GM12873 (cell line): Measurements from ENCODE around the gene ARHGAP44.

Experiments
- TF ChIP-seq, protein P1 (sequence below): IDR thresholded peaks from 2 replicates; pipeline ENCODE4 v1.5.1; 2012; ENCODE audit warnings: low read depth, mild to moderate bottlenecking, moderate library complexity, low read length, control low read depth; ENCODE audit not compliant: insufficient read depth; ENCODE audit errors: missing control alignments

The ARHGAP44 gene

DNA sequence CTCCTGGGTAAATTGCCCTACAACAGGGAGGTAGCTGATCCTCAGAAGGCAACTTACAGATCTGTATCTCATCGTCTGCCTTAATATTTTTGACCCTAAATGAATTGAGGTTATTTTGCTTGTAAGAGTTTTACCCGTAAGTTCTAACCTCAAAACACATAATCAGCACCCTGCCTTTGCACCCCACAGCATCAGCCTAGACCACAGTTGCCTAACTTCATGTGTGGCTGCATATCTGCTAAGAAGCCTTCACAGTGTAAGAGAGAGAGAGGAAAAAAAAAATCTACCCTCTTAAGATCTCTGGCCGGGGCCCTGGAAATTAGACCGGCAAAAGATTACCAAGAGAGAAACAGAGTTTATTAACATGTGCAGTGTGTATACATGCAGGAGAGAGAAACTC lies 76.9 kb downstream of the ARHGAP44 start:
- TF ChIP-seq, protein P1, sequence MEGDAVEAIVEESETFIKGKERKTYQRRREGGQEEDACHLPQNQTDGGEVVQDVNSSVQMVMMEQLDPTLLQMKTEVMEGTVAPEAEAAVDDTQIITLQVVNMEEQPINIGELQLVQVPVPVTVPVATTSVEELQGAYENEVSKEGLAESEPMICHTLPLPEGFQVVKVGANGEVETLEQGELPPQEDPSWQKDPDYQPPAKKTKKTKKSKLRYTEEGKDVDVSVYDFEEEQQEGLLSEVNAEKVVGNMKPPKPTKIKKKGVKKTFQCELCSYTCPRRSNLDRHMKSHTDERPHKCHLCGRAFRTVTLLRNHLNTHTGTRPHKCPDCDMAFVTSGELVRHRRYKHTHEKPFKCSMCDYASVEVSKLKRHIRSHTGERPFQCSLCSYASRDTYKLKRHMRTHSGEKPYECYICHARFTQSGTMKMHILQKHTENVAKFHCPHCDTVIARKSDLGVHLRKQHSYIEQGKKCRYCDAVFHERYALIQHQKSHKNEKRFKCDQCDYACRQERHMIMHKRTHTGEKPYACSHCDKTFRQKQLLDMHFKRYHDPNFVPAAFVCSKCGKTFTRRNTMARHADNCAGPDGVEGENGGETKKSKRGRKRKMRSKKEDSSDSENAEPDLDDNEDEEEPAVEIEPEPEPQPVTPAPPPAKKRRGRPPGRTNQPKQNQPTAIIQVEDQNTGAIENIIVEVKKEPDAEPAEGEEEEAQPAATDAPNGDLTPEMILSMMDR: no peak

DNA sequence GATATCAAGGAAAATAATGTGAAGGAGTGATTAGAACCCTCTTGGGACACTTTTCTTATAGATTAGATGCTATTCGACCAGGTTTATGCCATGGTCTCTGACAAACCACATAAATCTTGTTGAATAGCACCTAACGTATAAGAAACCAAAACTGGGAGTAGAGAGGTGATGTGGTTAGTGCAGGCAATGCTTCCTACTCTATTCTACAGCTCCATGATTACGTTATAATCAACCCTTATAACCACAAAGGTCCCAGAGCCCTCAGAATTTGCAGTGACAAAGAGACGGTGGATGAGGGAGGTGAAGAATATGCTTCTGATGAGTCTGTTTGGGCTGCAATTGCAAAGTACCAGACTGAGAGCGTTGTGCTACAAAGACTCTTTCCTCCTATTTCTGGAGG lies 78.4 kb downstream of the ARHGAP44 start:
- TF ChIP-seq, protein P1: no peak

DNA sequence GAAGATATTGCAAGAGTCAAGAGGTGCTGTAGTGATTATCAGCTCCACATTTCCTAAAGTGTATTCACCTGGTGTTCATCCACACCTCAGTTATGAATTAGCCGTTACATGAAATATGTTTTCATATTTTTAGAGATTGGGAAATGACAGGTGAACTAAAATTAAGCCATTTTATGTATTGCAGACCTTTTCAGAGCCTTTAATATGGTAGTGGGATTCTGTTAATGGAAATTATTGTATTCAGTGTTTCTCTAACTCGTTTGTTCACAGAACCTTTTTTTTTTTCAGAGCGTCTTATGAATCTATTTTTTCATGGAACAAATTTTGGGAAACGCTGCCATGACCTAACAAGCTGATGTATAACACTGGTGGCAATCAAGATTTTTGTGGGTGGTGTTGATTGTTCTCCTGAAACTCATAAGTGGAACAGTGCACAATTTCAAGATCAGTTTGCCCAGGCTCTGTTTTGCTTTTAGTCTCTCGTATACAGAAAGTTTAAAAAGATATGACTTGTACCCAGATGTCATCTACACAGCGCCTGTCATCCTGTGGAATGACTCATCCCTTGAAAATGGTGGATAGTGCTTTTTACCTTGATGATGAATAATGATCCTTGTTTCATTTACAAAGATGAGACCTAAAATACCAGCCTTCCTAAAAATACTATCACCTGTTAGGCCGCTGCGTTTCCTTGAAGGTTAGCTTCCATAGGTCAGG lies 88.8 kb downstream of the ARHGAP44 start:
- TF ChIP-seq, protein P1: no peak

DNA sequence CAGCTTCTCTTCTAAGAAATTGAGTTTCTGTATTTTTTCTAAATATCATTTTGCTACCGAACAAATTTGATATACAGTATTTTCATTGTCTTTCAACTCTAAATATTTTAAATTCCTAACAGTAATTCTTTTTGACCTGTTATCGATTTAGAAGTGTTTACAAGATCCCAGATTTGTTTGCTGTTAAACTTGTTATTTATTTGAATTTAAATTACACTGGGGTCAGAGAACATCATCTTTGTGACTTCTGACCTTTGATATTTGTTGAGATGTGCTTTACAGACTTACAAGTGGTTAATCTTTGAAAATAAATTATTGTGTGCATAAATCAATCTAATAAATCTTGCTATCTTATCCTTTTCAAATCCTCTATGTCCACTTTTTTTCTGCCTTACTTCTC lies 94.2 kb downstream of the ARHGAP44 start:
- TF ChIP-seq, protein P1: no peak

DNA sequence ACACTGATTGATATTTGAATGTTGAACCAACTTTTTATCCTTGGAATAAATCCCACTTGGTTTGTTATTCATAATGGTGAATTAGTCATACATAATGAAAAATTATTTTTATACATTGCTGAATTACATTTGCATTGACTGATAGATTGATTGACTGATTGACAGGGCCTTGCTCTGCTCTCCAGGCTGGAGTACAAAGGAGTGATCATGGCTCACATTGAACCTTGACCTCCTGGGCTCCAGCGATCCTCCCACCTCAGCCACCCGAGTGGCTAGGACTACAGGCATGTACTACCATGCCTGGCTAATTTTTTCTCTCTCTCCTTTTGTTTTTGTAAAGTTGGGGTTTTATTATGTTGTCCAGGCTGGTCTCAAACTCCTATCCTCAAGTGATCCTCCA lies 97.8 kb downstream of the ARHGAP44 start:
- TF ChIP-seq, protein P1: no peak

DNA sequence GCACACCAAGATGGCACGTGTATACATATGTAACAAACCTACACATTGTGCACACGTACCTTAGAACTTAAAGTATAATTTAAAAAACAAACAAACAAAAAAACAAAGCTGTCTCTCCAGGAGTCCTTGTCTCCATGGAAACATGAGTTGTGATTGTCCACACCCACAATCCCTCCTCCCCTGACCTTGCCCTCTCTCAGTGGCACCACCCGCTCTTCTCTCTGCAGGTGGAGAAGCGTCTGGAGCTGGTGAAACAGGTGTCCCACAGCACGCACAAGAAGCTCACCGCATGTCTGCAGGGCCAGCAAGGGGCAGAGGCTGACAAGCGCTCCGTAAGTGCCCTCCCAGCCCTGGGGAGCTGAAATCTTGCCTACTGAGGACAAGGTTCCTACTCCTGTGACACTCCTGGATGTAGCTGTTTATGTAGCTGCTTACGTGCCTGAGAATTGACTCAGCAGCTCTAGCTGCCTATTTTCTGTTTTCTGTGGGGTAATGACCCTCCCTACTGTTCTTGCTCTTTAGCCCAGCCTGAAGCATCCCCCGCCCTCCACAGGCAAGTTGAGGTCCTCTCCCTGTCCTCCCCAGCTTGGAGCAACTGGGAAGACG lies 107.0 kb downstream of the ARHGAP44 start:
- TF ChIP-seq, protein P1: no peak

DNA sequence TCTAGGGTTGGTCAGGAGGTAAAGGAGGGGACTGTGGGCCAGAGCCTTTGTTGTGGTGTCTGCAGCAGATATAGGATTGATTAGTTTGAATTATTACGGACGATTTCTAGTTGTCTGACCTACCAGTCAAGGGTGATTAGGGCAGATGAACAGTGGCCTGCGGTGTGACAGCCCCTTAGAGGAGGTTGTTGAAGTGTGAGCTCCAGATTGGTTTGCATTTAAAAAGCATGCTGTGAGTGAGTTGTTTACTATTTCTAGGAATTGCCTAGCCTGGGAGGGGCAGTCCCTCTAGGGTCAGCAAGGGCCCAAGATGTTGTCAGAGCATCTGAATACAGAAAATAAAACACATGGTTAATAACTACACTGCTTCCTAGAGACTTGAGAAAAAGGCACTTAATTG lies 108.8 kb downstream of the ARHGAP44 start:
- TF ChIP-seq, protein P1: no peak
